Uterus (tissue), 2 donors: ENCODE results near the gene TNRC18.

Experiments used
- CTCF ChIP-seq, 4 experiments: fragments of 200-600 bp in 2 of 4; fragments of 450-650 bp in 2 of 4; sonication (generic) in 2 of 4; IDR thresholded peaks; one replicate each; pipeline ENCODE4 v1.5.1; 2016 to 2019; ENCODE audit warnings: antibody characterized with exemption in 4 of 4, mild to moderate bottlenecking in 2 of 4, moderate library complexity in 1 of 4
- POLR2A ChIP-seq, 2 donors: fragments of 450-650 bp; IDR thresholded peaks; one replicate each; pipeline ENCODE4 v1.6.1; 2016; ENCODE audit warnings: antibody characterized with exemption in 2 of 2, mild to moderate bottlenecking in 1 of 2, moderate library complexity in 1 of 2

DNA sequence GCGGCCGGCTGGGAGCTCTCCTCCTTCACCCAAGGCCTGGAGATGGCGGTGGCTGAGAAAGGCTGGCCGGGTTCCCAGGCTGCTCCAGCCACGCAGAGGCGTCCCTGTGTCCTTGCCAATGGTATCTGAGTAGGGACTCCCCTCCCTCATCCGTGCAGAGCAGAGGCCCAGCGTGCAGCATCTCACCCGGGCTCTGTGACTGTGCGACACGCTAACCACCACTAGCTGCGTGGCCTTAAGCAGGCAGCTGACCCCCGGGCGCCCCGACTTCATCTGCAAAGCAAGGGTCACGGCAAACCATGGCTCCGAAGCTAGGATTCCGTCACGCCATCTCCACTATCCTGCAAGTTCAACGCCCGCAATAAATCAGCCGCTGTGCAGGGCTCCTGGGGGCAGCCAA lies 47.2 kb upstream of the TNRC18 start:
- TF ChIP-seq POLR2A (IDR thresholded peaks at IDR 0.05) (no peak), CTCF (IDR thresholded peaks at IDR 0.05) (no peak)
